Measurements from ENCODE around the gene OR5C1. TPM values are rescaled to one million over a fixed set of nuclear protein-coding genes. Genes with fewer than 3 reads are reported as not detected.

Gene OR5C1
- total RNA-seq, 1 experiment from 2014 or later: not detected

GRCh38 chr9:122821278-122821943 lies 32.7 kb downstream of the OR5C1 start:
- TF ChIP-seq, protein P1, sequence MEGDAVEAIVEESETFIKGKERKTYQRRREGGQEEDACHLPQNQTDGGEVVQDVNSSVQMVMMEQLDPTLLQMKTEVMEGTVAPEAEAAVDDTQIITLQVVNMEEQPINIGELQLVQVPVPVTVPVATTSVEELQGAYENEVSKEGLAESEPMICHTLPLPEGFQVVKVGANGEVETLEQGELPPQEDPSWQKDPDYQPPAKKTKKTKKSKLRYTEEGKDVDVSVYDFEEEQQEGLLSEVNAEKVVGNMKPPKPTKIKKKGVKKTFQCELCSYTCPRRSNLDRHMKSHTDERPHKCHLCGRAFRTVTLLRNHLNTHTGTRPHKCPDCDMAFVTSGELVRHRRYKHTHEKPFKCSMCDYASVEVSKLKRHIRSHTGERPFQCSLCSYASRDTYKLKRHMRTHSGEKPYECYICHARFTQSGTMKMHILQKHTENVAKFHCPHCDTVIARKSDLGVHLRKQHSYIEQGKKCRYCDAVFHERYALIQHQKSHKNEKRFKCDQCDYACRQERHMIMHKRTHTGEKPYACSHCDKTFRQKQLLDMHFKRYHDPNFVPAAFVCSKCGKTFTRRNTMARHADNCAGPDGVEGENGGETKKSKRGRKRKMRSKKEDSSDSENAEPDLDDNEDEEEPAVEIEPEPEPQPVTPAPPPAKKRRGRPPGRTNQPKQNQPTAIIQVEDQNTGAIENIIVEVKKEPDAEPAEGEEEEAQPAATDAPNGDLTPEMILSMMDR (IDR thresholded peaks at IDR 0.05): no peak
- no peaks in the 10 kb centered on the region for H3K27me3 ChIP-seq (ENCODE audit: control insufficient read depth, insufficient read depth, low read length)
- H3K36me3 ChIP-seq (ENCODE audit: control insufficient read depth, insufficient read depth, low read length): peaks cover 11% of the 10 kb centered on the region
- intact Hi-C loops (cut with micrococcal nuclease; ENCODE audit: unreplicated experiment) (no loop called here), in situ Hi-C loops (cut with HindIII; ENCODE audit: low pct_unique_long_range_greater_than_20kb, low sequenced_read_pairs) (no loop called here)
- no peaks in the 10 kb centered on the region for H3K9me3 ChIP-seq (ENCODE audit: control insufficient read depth, insufficient read depth, low read depth, low read length)
- no peak overlapping the region for H3K27ac ChIP-seq (ENCODE audit: low read length)
- no peak for DNase-seq (ENCODE audit: low read depth, low spot score)
- no peak overlapping the region for H3K4me3 ChIP-seq (ENCODE audit: low read depth in 2 of 2, low read length in 2 of 2)
- BruUV-seq (replicated peaks): no TSS peak
- CTCF ChIA-PET: no interaction called here
- no peak for ATAC-seq
- POLR2A ChIA-PET: no interaction called here
- H3K4me1 ChIP-seq (ENCODE audit: control insufficient read depth, insufficient read depth, low read length): peaks cover 10% of the 10 kb centered on the region

GRCh38 chr9:122822056-122822455 lies 33.3 kb downstream of the OR5C1 start:
- no peaks in the 10 kb centered on the region for H3K9me3 ChIP-seq (ENCODE audit: control insufficient read depth, insufficient read depth, low read depth, low read length)
- H3K4me3 ChIP-seq (ENCODE audit: low read depth in 2 of 2, low read length in 2 of 2): no peak overlapping the region
- no TSS peak for BruUV-seq (replicated peaks)
- no peak for DNase-seq (ENCODE audit: low read depth, low spot score)
- H3K27ac ChIP-seq (ENCODE audit: low read length): no peak overlapping the region
- peaks cover 11% of the 10 kb centered on the region for H3K36me3 ChIP-seq (ENCODE audit: control insufficient read depth, insufficient read depth, low read length)
- no peaks in the 10 kb centered on the region for H3K27me3 ChIP-seq (ENCODE audit: control insufficient read depth, insufficient read depth, low read length)
- ATAC-seq: no peak
- ChIA-PET CTCF (no interaction called here), POLR2A (no interaction called here)
- in situ Hi-C loops (cut with HindIII; ENCODE audit: low pct_unique_long_range_greater_than_20kb, low sequenced_read_pairs) (no loop called here), intact Hi-C loops (cut with micrococcal nuclease; ENCODE audit: unreplicated experiment) (no loop called here)
- H3K4me1 ChIP-seq (ENCODE audit: control insufficient read depth, insufficient read depth, low read length): peaks cover 15% of the 10 kb centered on the region
- TF ChIP-seq POLR2AphosphoS5 (IDR thresholded peaks at IDR 0.05; ENCODE audit: low read depth, low read length) (no peak), TCF7L2 (IDR thresholded peaks at IDR 0.05; ENCODE audit: low read depth, low read length) (no peak), SIN3A (IDR thresholded peaks at IDR 0.05; ENCODE audit: borderline replicate concordance, insufficient read depth, low read depth, low read length) (no peak)
- TF ChIP-seq, protein P2, sequence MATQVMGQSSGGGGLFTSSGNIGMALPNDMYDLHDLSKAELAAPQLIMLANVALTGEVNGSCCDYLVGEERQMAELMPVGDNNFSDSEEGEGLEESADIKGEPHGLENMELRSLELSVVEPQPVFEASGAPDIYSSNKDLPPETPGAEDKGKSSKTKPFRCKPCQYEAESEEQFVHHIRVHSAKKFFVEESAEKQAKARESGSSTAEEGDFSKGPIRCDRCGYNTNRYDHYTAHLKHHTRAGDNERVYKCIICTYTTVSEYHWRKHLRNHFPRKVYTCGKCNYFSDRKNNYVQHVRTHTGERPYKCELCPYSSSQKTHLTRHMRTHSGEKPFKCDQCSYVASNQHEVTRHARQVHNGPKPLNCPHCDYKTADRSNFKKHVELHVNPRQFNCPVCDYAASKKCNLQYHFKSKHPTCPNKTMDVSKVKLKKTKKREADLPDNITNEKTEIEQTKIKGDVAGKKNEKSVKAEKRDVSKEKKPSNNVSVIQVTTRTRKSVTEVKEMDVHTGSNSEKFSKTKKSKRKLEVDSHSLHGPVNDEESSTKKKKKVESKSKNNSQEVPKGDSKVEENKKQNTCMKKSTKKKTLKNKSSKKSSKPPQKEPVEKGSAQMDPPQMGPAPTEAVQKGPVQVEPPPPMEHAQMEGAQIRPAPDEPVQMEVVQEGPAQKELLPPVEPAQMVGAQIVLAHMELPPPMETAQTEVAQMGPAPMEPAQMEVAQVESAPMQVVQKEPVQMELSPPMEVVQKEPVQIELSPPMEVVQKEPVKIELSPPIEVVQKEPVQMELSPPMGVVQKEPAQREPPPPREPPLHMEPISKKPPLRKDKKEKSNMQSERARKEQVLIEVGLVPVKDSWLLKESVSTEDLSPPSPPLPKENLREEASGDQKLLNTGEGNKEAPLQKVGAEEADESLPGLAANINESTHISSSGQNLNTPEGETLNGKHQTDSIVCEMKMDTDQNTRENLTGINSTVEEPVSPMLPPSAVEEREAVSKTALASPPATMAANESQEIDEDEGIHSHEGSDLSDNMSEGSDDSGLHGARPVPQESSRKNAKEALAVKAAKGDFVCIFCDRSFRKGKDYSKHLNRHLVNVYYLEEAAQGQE (IDR thresholded peaks at IDR 0.05; ENCODE audit: insufficient read depth in 1 of 2, low read depth in 2 of 2, low read length in 1 of 2): no peak
- TF ChIP-seq, protein P1 (IDR thresholded peaks at IDR 0.05): no peak
